Activated CD8-positive, alpha-beta memory T cell treated with anti-CD3 and anti-CD28 coated beads for 48 hours (primary cell): Measurements from ENCODE around the gene PSMB7.

ENCODE experiments used
- DNase-seq, 3 experiments: peaks; one replicate each; pipeline ENCODE4 v3.0.0-alpha.2; 2020; ENCODE audit warnings: low read depth in 2 of 3, low spot score in 2 of 3

PSMB7 gene

GRCh38 chr9:124411514-124412227, 3.6 kb downstream of the PSMB7 start:
- DNase-seq = no peak

GRCh38 chr9:124410321-124410913, 4.8 kb downstream of the PSMB7 start:
- DNase-seq = no peak

- DNase-seq = no peak
These were observed 5.8 kb downstream of the PSMB7 start for GRCh38 chr9:124409410-124409809.

- no peak for DNase-seq
These were observed 12.0 kb downstream of the PSMB7 start for GRCh38 chr9:124403246-124403645.

- no peak for DNase-seq
These were observed 15.0 kb downstream of the PSMB7 start for GRCh38 chr9:124399968-124400940.

GRCh38 chr9:124399323-124399967, 15.8 kb downstream of the PSMB7 start:
- no peak for DNase-seq

GRCh38 chr9:124398191-124398935, 16.9 kb downstream of the PSMB7 start:
- no peak for DNase-seq

GRCh38 chr9:124395826-124396225, 19.4 kb downstream of the PSMB7 start:
- DNase-seq = no peak

- no peak for DNase-seq
These were observed 20.6 kb downstream of the PSMB7 start for GRCh38 chr9:124394596-124394995.

- DNase-seq = no peak
These were observed 21.1 kb downstream of the PSMB7 start for GRCh38 chr9:124394167-124394566.

GRCh38 chr9:124392871-124393460, 22.3 kb downstream of the PSMB7 start:
- no peak for DNase-seq

GRCh38 chr9:124392254-124392870, 22.9 kb downstream of the PSMB7 start:
- no peak for DNase-seq

GRCh38 chr9:124390794-124391658, 24.2 kb downstream of the PSMB7 start:
- DNase-seq = no peak

- DNase-seq = no peak
These were observed 25.9 kb downstream of the PSMB7 start for GRCh38 chr9:124389146-124389939.

- DNase-seq = no peak
These were observed 26.8 kb downstream of the PSMB7 start for GRCh38 chr9:124388275-124389048.

GRCh38 chr9:124386201-124386600, 29.0 kb downstream of the PSMB7 start:
- no peak for DNase-seq

GRCh38 chr9:124385623-124386022, 29.6 kb downstream of the PSMB7 start:
- no peak for DNase-seq
